GM23248 (cell line): Measurements from ENCODE around the gene SRSF3.

Experiments used
- EZH2 ChIP-seq: fragments of 200-600 bp; sonication (generic); IDR thresholded peaks from 2 replicates; pipeline ENCODE4 v1.6.1; 2018; ENCODE audit warnings: antibody characterized with exemption, mild to moderate bottlenecking; ENCODE audit not compliant: insufficient read depth, poor library complexity, severe bottlenecking
- EZH2phosphoT487 ChIP-seq: fragments of 200-600 bp; sonication (generic); IDR thresholded peaks from 2 replicates; pipeline ENCODE4 v1.6.1; 2018; ENCODE audit warnings: antibody characterized with exemption, moderate library complexity, mild to moderate bottlenecking, low read depth; ENCODE audit not compliant: insufficient read depth

DNA sequence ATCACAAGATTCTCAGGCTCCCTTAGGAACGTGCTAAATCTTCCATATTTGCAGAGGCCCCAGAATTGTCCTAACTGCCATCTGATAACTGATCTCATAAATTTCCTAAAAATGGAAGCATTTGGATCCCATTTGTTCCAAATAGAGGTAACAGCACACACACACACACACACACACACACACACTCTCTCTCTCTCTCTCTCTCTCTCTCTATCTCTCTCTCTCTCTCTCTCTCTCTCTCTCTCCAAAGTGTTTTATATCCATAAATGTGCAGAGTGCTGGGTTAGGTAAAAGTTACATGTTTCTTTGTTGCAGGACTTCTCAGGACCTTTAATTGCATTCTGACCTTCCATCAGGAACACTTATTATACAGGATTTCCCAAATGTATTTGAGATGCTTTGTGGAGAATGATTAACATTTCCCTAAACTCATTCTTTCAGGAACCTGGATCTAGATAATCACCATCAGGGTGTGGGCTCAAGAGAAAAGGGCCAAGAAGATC lies 38.4 kb upstream of the SRSF3 start:
- TF ChIP-seq EZH2 (no peak), EZH2phosphoT487 (no peak)
